NCI-H2029 treated with DMSO at 0.1 percent for 48 hours (cell line): Measurements from ENCODE around the gene RGS3.
A peak's percentile ranks its signal among the peaks of the same experiment; 100 is the strongest.

Experiments used
- DNase-seq: peaks from one replicate; lab custom pipeline; 2025; lab: John Stamatoyannopoulos, UW

Gene RGS3

DNA sequence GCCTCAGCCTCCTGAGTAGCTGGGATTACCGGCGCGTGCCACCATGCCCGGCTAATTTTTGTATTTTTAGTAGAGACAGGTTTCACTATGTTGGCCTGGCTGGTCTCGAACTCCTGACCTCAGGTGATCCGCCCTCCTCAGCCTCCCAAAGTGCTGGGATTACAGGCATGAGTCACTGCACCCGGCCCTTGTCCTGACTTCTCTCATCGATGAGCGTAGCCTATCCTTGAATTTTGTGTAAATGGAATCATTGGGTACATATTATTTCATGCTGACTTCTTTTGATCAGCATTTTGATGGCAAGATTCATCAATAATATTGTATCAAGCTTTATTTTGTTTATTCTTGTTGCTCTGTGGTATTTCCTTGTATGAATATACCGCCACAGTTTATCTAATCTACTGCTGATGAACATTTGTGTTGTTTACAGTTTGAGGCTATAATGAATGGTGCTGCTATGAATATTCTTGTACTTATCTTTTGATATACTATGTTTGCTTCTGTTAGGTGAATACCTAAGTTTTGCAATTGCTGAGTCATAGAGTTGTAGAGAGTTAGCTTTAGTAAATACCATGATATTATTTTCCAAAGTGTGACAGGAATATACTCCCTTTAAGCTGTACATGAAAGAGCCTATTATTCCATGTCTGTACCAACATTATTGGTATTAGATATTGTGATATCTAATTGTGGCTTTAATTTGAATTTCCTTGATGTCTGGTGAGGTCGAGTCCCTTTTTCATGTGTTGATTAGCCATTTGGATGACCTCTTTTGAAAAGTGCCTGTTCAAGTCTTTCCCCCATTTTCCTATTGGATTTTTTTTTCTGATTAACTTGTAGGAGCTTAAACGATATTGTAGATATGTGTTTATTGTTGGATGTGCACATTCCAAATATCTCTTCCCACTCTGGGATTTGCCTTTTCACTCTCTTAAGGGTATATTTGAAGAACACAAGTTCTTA is 107.5 kb downstream of the RGS3 start:
- DNase-seq, result no peak

DNA sequence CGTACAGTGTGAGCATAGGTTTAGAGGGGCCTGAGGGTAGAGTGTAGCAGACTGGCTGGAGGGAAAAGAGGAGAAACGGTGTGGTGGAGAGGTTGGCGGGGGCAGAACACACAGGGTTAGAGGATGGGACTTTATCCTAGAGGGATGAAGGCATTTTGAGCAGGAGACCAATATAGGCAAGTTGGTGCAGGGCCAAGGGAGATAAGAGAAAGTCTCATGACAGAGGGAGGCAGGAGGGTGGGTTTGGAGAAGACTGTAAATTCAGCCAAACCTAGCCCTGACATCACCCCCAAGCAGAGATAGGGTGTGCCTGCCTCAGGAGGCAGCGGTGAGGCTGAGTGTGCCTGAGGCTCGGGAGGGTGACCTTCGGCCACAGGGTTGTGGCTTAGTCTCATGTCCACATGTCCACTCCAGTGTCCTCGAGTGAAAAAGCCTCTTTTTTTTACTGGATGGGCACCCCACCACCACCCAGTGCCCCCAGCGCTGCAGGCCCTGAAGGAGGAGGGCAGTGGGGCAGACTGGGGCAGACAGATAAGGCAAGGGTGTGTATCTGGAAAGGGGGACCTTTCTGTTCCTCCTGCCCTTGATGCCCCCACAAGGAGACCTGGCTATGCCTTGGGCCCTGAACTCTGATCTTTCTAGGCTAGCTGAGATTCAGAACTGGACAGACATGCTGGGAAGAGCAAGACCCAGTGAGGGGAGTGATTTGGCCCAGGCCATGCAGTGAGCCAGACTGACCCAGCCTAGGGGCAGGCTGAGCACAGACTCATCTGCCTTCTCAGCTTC is 108.7 kb downstream of the RGS3 start:
- no peak for DNase-seq

DNA sequence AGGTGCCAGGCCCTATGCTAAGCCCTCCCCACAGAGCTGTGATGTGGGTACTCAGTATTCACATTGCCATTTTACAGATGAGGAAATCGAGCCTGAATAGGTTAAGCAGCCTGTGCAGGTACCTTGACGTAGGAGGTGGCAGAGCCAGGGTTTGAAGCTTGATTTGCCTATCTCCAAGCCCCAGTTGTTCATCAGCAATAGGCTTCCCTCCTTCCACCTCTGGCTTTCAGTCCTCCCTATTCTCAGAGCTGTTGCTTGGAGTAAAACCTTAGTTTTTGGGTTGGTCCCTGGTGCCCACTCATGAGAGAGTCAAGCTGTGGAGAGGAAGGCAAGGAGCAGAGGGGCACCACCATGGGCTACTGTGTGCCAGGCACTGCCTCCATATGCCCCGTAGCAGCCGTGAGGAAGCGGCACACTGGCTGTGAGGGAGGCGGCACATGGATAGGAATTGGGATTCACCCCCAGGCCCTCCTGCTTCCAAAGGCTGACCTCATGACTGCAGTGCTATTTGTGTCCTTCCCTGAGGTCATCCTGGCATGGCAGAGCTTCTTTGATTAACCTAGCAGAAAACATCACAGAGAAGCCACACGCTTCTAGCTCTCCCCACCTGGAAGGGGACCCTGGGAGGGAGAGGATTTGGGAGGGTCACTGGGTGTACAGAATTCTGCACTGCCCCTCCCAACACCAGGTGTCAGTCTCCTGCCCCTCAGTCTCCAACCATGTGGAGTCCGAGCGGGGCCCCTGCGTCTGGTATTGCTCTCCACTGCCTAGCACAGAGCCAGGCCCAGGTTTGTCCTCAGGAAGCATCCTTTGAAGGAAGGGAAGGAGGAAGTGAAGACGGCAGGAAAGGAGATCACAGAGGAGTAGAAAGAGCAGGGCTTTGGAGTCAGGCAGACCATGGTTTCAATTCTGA is 109.8 kb downstream of the RGS3 start:
- DNase-seq, result no peak

DNA sequence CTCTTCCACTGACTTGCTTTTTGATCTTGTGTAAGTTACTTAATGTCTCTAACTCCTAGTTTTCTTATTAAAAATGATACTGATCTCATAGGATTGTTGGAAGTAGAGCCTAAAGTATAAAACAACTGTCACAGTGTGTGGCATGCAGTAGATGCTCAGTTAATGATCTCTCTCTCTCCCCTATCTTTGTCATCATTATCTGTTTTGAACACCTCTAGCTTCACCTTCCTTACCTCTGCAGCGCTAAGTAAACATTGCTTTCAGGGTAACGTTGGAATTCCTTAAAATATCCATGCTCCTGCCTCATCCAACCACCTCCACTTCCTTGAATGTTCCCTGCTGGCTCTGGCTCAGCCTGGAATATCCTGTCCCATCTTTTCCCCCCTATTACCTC is 110.4 kb downstream of the RGS3 start:
- no peak for DNase-seq

- no peak for DNase-seq
Measured at GRCh38 chr9:113574441-113575262, 111.1 kb downstream of the RGS3 start.

DNA sequence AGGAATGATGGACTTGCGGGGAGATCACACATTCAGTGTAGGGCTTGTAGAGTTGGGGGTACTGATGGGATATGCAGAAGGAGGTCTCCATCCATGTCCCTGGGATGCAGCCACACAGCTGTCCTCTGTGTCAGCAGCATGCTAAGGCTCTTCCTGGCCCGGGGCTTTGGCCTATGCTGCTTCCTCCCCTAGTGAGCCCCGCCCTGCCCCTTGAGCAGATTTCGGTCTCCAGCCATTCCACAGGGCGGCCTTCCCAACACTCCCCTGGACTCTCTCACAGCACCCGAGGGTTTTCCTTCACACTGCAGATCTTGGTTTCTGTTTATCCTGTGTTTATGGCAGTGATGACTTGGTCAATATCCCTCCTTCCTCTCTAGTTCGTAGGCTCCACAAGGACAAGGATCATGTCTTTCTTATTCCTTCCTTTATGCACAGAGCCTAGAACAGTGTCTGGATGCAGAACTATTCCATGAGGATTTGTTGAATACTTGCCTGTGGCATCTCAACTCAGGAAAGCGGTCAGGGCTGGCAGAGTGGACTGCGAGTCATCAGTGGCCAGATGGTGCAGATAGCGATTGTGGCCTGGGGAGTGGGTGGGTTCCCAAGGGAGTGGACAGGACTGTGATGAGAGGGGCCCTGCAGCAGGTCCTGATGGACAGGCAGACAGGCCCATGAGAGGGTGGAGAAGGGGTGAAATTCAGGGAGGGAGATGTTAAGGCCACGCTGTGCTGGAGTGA is 114.2 kb downstream of the RGS3 start:
- no peak for DNase-seq

GRCh38 chr9:113578279-113578865 is 114.8 kb downstream of the RGS3 start:
- DNase-seq, result no peak

- no peak for DNase-seq
Measured at GRCh38 chr9:113578882-113579282, 115.4 kb downstream of the RGS3 start.

DNA sequence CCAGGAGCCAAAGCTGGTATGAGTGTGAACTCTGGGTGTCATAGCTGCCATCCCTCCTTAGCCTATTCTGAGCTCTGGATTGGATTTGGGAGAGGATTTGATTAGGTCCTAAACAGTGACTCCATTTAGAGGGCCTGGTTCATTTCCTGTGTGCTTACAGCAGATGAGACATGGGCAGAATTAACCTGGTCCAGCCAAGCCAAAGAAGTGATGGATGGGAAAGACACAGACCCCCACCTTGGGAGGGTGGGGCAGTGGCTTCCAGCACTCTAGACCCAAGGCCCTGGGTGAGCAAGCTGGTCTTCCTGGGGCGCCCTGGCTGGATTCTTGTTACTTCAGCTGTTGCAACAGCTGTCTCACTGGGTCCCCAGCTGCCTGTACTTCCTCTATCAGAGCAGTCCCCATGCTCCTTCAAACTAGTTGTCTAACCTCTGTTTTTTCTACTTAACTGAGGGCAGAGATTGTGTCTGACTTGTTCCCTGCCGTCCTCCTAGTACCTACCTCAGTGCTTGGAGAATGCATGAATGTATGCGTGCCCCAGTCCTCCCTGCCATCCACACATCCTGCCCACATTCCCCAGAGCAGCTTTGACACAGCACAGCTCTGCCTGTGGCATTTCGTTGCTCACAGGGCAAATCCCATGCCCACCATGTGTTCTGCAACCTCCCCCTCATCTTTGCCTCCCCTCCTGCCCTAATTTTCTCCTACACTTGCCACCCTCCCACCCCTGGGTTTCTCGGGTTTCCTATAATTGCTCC is 115.9 kb downstream of the RGS3 start:
- no peak for DNase-seq

DNA sequence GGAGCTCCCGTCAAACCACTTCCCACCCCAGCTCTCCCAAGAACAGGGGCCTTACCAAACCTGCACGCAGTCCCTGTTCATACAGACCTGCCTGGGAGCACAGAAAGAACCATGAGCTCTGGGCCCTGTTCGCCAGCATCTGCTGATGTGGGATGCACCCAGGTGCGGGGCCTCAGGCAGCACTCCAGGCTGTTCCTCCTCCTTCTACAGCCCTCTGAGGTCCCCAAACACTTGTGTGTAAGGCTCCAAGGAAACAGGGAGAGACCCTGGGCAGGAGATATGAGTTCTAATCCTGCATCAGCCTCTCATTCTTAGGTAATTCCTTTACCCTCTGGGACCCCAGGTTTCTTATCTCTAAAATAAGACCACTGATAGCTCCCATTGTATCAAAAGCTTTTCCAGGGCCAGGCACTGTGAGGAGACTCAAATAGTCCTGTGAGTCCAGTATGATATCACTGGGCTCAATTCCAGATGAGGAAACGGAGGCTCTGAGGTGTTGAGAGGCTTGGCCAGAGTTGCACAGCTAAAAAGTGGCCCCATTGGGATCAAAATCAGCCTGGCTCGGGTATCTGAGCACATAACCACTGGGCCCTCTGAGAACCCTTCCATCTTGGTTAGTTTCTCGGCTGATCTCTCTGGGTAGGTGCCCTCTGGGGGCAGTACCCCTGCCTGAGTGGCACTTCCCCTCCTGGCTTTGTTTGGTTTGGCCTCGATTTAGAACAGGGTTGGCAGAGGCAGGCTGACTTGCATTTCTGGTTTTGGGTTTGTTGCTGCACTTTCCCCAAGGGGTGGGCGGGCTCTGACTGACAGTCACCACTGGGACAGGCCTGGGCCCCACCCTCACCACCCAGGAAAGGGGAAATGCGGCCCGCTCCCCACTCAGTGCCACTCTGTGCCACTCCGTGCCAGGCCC is 116.8 kb downstream of the RGS3 start:
- DNase-seq, result peak; percentile 92

DNA sequence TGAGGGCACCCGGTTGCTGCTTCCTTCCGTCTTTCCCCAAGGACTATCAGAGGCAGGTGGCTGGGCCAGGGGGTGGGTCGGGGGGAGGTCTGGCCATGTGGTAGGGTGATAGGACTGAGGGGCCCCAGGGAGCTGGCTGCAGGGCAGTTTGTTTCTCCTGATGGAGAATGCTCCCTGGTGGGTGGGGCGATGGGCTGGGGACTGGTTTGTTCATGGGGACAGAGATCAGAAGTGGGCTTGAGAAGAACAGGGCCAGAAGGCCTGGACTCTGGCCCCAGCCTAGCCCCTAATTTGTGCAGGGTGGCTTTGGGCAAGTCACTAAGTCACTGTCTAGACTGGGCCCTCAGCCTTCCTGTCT is 117.4 kb downstream of the RGS3 start:
- DNase-seq, result no peak

DNA sequence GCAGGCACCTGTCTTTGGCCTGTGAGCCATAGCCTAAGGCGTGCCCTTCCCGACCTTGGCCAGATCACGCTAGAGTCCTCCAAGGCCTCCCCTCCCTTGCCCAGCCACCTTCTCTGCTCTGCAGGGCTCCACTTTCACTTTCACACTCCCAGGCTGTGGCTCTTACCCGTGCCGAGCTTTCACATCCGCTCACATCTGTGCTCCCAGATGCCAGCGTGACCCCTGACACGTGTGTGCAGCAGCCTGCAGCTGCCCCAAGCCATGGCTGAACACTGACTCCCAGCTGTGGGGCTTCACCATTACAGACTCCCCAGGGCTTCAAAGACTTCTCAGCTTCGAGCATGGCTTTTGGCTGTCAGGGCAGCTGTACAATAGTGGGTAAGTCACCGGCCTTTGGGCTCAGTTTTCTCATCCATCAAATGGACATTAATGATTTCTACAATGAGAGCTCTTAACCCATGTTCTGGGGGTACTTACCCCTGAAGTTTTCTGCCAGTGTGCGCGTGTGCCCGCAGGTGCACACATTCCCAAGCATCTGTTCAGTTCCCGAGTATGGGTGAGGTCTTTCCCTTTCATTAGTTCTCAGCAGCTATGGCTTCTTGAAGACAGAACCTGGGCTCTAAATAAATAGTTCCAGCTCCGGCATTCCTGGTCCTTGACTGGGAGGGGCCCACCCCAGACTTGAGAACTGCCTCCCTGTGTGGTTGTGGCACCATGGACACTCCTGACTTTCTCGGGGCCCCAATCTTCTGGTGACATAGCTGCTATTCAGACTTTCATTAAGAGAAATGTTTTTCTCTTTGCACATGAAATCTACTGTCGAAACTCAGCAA is 118.6 kb downstream of the RGS3 start:
- DNase-seq, result peak; percentile 53

DNA sequence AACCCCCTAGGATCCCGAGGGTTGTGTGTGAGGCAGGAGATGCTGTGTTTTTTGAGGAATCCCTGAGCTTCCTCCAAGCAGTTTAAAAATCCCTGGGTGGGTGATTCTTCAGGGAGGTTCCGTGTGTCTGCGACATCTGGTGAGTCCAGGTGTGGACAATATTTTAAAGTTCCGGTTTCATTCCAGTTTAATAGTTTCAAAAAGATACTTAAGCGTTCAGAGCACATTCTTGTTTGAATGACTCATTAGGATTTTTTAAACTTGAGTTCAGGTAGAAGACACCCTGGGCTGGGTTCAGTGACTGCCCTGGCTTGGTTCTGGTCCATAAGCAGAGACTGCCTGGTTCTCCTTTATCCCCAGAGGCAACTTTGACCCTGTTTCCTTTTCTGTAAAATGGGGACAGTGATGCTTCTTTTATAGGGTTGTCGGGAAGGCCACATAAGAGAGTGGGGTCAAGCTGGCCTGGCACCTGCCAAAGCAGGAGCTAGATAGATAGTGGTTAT is 119.2 kb downstream of the RGS3 start:
- no peak for DNase-seq

- DNase-seq, result no peak
Measured at GRCh38 chr9:113583511-113584427, 120.2 kb downstream of the RGS3 start.

GRCh38 chr9:113584428-113585084 is 121.0 kb downstream of the RGS3 start:
- DNase-seq, result no peak

GRCh38 chr9:113585085-113585442 is 121.5 kb downstream of the RGS3 start:
- DNase-seq, result no peak
